Left ventricle myocardium inferior (tissue), 1 donor: ENCODE data around the gene PES1. TPM values are rescaled to one million over a fixed set of nuclear protein-coding genes. Genes with fewer than 3 reads are reported as not detected.

Experiments
- DNase-seq: peaks from one replicate; pipeline ENCODE4 v3.0.0-alpha.2; 2020
- H3K27ac ChIP-seq: fragments of 200-600 bp; replicated peaks from 2 replicates; pipeline ENCODE4 v1.8.0; 2021
- H3K27me3 ChIP-seq: fragments of 200-600 bp; 2 replicates; pipeline ENCODE4 v1.8.0; 2021; ENCODE audit warnings: low read depth
- H3K36me3 ChIP-seq: fragments of 200-600 bp; 2 replicates; pipeline ENCODE4 v1.8.0; 2021
- H3K4me1 ChIP-seq: fragments of 200-600 bp; 2 replicates; pipeline ENCODE4 v1.8.0; 2021
- H3K4me3 ChIP-seq: fragments of 200-600 bp; 2 replicates; pipeline ENCODE4 v1.8.0; 2021; ENCODE audit warnings: mild to moderate bottlenecking, moderate library complexity
- H3K9me3 ChIP-seq: fragments of 200-600 bp; replicated peaks from 2 replicates; pipeline ENCODE4 v1.8.0; 2021
- intact Hi-C: fragments of 100-400 bp; cut with micrococcal nuclease; formaldehyde crosslinking; loops from one replicate; pipeline ENCODE4 v1.11.0; 2022
- total RNA-seq: library from RNA; stranded (reverse); fragmentation: NEBNext Ultra II Directional; extraction: Animal tissue kit (Norgen Biotek cat#: 25700); gene quantifications from one replicate; pipeline ENCODE4 v1.2.1, GENCODE V29; 2021
- TF ChIP-seq, protein P1 (sequence below): fragments of 200-600 bp; IDR thresholded peaks from 2 replicates; pipeline ENCODE4 v1.8.0; 2021; ENCODE audit warnings: antibody characterized with exemption, mild to moderate bottlenecking, borderline replicate concordance
- donor health status: DM: no; HTN: yes; CAD: no; lungs with severe emphysema.

The PES1 gene
- total RNA-seq, 1 donor from 2014 or later, result 23.1 TPM

DNA sequence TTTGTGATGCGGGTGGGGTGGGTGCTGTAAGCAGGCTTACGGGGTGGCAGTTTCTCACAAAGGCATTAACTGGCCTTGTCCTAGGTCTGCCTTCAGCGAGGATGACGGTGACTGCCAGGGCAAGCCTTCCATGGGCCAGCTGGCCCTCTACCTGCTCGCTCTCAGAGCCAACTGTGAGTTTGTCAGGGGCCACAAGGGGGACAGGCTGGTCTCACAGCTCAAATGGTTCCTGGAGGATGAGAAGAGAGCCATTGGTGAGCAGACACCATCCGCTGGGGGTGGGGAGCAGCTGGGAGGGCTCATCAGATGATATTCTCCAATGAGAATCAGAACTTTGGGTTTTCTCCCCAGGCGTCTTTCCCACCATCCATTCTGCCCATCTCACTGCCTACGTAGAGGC is 21.1 kb upstream of the PES1 start:
- H3K36me3 ChIP-seq, result peaks cover 60% of the 10 kb centered on the region
- DNase-seq, result no peak

DNA sequence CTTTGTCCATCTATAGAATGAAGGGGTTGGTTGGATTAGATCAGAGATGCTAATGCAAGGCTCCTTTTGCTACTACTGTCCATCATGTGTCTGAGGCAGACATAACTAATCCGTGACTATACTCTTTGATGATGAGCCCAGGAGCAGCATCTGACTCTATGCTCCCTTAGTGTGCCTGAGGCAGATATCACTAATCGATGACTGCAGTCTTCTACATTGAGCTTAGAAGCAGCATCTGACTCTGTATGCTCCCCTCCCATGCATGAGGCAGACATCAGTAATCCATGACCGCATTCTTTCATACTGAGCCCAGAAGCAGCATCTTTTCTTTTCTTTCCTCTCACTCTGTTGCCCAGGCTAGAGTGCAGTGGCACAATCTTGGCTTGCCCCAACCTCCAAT is 19.5 kb upstream of the PES1 start:
- no peak for DNase-seq
- Histone ChIP-seq H3K9me3 (no peaks in the 10 kb centered on the region), H3K36me3 (peaks cover 52% of the 10 kb centered on the region), H3K27me3 (no peaks in the 10 kb centered on the region), H3K27ac (no peak overlapping the region), H3K4me3 (no peak overlapping the region), H3K4me1 (peaks cover 40% of the 10 kb centered on the region)
- TF ChIP-seq, protein P1, sequence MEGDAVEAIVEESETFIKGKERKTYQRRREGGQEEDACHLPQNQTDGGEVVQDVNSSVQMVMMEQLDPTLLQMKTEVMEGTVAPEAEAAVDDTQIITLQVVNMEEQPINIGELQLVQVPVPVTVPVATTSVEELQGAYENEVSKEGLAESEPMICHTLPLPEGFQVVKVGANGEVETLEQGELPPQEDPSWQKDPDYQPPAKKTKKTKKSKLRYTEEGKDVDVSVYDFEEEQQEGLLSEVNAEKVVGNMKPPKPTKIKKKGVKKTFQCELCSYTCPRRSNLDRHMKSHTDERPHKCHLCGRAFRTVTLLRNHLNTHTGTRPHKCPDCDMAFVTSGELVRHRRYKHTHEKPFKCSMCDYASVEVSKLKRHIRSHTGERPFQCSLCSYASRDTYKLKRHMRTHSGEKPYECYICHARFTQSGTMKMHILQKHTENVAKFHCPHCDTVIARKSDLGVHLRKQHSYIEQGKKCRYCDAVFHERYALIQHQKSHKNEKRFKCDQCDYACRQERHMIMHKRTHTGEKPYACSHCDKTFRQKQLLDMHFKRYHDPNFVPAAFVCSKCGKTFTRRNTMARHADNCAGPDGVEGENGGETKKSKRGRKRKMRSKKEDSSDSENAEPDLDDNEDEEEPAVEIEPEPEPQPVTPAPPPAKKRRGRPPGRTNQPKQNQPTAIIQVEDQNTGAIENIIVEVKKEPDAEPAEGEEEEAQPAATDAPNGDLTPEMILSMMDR, result no peak
- intact Hi-C loops, result no loop called here

More for the DNA sequence above, 21.1 kb upstream of the PES1 start:
- Histone ChIP-seq H3K9me3 (no peaks in the 10 kb centered on the region), H3K4me1 (peaks cover 25% of the 10 kb centered on the region), H3K27ac (no peak overlapping the region), H3K27me3 (no peaks in the 10 kb centered on the region), H3K4me3 (no peak overlapping the region)
- TF ChIP-seq, protein P1, result no peak
- intact Hi-C loops, result no loop called here

DNA sequence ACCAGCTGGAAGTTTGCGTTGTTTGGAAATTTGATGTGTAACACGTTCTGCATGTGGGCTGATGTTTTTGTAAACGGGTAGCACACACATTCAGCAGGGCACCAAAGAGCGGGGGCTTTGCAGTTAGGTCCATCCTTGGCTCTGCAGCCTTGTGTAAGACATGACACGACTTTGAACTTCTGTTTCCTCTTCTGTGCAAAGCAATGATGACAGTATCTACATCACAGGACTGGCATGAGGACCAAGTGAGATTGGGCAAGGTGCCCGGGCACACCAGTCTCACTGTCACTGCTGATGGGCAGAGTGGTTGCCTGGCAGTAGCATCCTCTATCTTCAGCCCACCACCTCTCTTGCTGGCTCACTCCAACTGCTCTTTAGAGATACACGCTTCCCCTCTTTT is 18.6 kb upstream of the PES1 start:
- intact Hi-C loops, result no loop called here
- Histone ChIP-seq H3K4me1 (peaks cover 49% of the 10 kb centered on the region), H3K27me3 (no peaks in the 10 kb centered on the region), H3K4me3 (no peak overlapping the region), H3K36me3 (peaks cover 44% of the 10 kb centered on the region), H3K9me3 (no peaks in the 10 kb centered on the region), H3K27ac (peak overlapping the region; percentile 88)
- TF ChIP-seq, protein P1, result no peak
- no peak for DNase-seq

DNA sequence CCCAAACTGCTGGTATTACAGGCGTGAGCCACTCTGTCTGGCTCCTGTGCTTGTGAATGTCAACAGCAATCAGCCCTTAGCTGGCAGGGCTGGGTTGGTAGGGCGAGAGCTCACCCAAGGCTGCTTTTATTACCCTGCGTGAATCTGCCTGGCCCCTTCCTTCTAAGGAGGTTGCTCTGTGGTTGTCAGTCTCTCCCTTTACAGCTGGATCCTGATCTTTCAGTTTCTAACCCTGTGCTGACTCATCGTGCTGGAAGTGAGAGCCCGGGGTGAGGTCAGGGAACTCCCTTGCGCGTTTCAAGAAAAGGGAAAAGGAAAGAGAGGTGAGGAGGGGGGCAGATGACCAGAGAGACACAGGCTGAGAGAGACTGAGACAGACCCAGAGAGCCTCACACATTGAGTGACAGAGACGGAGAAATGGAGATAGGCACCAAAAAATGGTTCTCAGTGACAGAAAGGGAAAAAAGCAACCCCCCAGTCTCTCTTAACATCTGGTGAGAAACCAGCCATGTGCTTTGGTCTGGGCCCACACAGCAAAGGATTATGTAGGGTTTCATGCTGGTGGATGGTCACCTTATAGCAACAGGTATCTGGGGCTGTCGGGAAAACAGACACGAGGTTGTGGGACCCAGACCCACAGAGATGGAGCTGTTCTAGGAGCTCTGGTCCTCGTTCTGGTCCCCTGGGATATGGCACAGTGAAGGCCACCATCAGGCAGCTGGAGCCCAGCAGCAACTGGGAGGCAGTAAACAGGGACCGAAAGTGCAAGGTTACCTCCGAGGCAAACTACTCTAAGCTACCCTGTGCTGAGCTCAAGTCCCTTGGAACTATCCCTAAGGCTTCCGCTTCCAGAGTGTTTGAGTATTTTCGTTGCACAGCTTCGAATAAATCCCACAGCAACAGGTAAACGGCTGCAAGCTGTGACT is 17.8 kb upstream of the PES1 start:
- Histone ChIP-seq H3K36me3 (peaks cover 36% of the 10 kb centered on the region), H3K4me3 (peak overlapping the region; percentile 79), H3K27ac (peak overlapping the region; percentile 88), H3K27me3 (no peaks in the 10 kb centered on the region), H3K9me3 (no peaks in the 10 kb centered on the region), H3K4me1 (peaks cover 51% of the 10 kb centered on the region)
- TF ChIP-seq, protein P1, result no peak
- intact Hi-C loops, result no loop called here
- peak; percentile 33 for DNase-seq

DNA sequence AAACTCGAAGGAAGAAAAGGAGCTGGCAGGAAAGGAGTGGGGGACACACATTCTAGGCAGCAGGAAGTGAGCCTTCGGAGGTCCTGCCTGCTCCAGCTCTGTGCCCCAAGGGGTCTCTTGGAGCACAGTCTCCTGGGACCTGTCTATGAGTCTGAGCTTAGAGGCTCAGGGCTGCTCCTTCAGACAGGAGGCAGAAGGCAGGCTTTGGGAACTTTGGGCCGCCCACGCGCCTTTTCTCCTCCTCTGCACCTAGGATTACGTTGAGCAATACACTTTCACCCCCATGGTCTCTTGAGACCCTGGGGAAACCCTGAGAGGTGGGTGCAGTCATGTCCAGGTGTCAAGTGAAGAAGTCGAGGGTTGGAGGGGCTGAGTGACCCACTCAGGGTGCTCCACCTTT is 16.2 kb upstream of the PES1 start:
- H3K9me3 ChIP-seq, result no peaks in the 10 kb centered on the region
- TF ChIP-seq, protein P1, result no peak
- H3K36me3 ChIP-seq, result peaks cover 21% of the 10 kb centered on the region
- DNase-seq, result no peak
- H3K4me1 ChIP-seq, result peaks cover 54% of the 10 kb centered on the region
- H3K27ac ChIP-seq, result peak overlapping the region; percentile 88
- no peaks in the 10 kb centered on the region for H3K27me3 ChIP-seq
- intact Hi-C loops, result no loop called here
- peak overlapping the region; percentile 79 for H3K4me3 ChIP-seq
